Astrocyte (in vitro differentiated cells and primary cell): ENCODE data around the gene MEGF6.

Experiments used
- EZH2 ChIP-seq: IDR thresholded peaks from 2 replicates; pipeline ENCODE4 v1.6.1; 2012; ENCODE audit warnings: mild to moderate bottlenecking, low read length, inconsistent platforms; ENCODE audit not compliant: insufficient read depth
- TF ChIP-seq, protein P1 (sequence below): IDR thresholded peaks from 2 replicates; pipeline ENCODE4 v1.5.1; 2011; ENCODE audit warnings: low read depth, mild to moderate bottlenecking, inconsistent platforms, low read length, moderate library complexity; ENCODE audit not compliant: insufficient read depth

DNA sequence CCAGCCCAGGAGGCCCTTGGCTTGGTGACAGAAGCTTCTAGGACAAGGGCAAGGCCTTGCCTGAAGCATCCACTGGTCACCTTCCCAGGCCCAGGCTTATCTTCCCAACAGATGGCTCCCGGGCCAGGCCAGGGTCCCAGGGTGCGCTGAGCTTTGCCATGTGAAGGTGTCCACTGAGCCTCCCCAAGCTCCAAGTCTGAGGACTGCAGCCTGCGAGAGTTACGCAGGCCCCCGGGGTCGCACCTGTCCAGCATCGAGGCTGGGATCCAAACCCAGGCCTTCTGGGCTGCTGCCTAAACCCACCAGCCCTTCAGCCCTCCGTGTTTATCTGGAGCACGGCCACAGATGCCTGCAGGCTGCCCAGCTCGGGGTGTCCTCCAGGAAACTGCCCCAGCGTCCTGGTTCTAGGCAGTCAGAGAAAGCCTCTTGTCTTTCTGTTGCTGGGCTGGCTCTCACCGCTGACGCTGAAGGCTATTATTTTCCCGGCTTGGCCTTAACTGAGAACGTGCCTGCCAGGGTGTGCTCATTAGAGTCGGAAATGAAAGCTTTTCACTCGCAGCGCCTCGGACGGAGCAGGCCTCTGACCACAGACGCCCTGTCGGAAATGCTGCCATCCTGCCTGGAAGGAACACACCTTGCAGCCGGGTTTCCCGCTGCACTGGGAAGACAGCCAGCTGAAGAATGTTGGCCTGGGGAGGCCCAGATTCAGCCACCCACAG lies 71.4 kb downstream of the MEGF6 start:
- TF ChIP-seq, protein P1, sequence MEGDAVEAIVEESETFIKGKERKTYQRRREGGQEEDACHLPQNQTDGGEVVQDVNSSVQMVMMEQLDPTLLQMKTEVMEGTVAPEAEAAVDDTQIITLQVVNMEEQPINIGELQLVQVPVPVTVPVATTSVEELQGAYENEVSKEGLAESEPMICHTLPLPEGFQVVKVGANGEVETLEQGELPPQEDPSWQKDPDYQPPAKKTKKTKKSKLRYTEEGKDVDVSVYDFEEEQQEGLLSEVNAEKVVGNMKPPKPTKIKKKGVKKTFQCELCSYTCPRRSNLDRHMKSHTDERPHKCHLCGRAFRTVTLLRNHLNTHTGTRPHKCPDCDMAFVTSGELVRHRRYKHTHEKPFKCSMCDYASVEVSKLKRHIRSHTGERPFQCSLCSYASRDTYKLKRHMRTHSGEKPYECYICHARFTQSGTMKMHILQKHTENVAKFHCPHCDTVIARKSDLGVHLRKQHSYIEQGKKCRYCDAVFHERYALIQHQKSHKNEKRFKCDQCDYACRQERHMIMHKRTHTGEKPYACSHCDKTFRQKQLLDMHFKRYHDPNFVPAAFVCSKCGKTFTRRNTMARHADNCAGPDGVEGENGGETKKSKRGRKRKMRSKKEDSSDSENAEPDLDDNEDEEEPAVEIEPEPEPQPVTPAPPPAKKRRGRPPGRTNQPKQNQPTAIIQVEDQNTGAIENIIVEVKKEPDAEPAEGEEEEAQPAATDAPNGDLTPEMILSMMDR: no peak
- no peak for TF ChIP-seq EZH2
